LNCAP (cell line): ENCODE data around the gene CNN3.

Experiments used
- TF ChIP-seq, protein P1 (sequence below): fragments of 450-650 bp; IDR thresholded peaks from 2 replicates; pipeline ENCODE4 v1.5.1; 2017; ENCODE audit warnings: mild to moderate bottlenecking

CNN3 gene

DNA sequence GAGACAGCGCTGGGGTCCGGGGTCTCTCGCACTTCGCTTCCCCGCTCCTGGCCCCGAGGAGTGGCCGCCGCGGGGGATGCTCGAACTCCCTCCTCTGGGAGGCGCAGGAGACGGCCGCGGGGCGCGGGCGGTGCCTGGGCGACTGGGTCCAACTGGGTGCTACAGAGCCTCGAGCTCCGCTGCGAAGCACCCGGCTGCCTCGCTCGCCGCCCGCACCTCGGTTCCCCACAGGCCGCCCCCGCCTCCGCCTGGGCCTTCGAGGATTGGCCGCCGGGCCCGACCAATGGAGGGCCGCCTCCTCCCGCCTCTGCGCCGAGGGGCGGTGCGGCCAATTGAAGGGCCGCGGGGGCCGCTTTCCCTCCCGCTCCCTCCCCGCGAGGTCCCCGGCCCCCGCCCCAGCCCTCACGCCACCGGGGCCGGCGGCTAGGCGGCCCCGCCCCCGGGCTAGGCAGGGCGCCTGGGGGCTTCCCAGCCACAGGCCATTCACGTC lies at the start of gene CNN3:
Gene CNN3, minus strand, starts transcription at position 196 of the 490 bp plus-strand sequence. CDS start 216 bp downstream, outside the sequence.
- TF ChIP-seq, protein P1, sequence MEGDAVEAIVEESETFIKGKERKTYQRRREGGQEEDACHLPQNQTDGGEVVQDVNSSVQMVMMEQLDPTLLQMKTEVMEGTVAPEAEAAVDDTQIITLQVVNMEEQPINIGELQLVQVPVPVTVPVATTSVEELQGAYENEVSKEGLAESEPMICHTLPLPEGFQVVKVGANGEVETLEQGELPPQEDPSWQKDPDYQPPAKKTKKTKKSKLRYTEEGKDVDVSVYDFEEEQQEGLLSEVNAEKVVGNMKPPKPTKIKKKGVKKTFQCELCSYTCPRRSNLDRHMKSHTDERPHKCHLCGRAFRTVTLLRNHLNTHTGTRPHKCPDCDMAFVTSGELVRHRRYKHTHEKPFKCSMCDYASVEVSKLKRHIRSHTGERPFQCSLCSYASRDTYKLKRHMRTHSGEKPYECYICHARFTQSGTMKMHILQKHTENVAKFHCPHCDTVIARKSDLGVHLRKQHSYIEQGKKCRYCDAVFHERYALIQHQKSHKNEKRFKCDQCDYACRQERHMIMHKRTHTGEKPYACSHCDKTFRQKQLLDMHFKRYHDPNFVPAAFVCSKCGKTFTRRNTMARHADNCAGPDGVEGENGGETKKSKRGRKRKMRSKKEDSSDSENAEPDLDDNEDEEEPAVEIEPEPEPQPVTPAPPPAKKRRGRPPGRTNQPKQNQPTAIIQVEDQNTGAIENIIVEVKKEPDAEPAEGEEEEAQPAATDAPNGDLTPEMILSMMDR = no peak

DNA sequence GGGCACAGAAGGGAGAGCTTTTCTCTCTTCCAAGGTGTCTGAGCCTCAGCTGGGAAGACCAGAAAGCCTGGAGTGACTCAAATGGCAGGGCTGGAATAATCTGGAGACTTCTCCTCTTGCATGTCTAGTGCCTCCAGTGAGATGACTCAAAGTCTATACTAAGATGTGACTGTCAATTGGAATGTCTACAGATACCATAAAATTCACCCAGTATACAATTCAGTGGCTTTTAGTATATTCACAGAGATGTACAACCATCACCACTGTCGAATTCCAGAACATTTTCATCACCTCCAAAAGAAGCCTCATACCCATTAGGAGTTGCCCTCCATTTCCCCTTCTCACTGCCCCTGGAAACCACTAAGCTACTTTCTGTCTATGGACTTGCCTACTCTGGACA lies 47.9 kb upstream of the CNN3 start:
- TF ChIP-seq, protein P1 = no peak

DNA sequence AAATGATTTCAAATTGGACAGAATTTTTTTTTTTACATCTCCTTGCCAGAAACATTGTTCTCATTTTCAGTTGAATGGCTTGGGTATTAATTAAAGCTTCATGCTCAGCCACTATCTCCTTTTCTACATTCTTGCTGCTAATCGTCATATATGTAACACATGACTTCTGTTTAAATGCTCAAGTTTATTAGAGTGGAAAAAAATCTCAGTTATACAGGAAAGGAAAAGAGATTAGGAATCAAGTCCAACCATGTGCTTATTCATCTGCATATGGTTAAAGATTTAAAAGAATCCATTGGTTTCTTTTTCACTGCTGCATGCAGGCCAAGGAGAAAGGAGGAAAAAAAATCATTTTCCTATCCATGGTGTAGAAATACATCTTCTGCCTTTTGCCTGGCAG lies 47.3 kb upstream of the CNN3 start:
- TF ChIP-seq, protein P1 = no peak

DNA sequence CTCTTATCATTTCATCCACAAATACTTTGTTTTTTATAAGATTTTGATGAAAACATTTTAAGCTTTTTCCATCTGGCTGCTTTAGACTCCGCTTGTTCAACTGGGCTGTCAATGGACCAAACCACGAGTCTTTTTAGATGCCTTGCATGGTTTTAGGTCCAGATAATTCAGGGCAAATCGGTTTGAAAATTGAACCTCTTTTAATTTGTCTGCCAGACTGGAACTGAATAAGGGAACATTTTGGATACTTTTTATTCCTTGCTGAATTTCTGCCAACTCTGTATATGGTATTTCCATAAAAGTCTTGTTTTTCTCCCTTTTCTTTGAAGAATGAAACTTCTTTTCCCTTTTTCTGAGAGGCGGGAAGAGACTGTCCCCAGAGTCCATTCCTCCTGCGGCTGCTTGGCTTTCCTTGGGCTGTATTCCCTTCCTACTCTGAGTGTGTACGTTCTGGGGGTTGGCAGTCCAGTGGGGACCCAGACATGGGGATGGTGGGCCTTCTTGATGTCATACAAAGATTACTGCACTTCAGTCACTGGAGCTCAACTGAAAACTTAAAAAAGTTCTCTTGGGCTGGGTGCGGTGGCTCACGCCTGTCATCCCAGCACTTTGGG lies 46.5 kb upstream of the CNN3 start:
- TF ChIP-seq, protein P1 = no peak

DNA sequence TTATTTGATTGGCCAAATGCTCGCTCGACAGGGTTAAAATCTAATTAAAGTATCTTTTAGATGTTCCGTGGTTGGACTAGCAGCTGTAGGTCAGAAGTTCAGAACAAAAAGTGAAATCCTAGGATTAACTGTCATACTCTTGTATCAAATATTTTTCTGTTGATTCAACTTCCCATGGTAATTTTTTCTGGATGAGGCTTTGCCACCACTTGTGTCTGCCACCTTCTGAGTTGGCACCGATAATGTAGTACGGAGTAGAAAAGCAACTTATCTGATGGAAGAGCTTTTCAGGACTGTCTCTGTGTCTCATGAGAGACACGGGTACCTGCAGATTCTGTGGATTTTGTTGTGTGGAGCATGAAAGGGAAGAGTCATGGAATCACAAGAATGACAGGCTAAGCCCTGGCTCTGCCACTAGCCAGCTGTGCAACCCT lies 44.6 kb upstream of the CNN3 start:
- TF ChIP-seq, protein P1 = no peak

DNA sequence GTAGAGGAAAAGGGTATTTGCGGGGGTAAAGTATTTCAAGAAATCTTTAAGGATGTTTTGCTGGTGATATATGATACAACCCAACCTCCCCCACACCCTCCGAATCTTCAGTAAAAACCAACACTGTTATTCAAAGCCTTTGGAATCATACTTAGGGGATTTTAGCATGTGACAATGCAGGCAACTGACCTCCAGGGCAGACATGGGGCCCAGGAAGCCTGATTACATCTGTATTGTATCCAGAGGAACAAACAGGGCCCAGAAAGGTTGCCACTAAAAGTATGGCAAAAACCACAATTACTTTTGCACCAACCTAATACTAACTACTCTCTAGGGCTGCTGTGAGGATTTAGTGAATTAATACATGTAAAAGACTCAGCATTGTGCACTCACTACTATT lies 43.9 kb upstream of the CNN3 start:
- TF ChIP-seq, protein P1 = no peak

DNA sequence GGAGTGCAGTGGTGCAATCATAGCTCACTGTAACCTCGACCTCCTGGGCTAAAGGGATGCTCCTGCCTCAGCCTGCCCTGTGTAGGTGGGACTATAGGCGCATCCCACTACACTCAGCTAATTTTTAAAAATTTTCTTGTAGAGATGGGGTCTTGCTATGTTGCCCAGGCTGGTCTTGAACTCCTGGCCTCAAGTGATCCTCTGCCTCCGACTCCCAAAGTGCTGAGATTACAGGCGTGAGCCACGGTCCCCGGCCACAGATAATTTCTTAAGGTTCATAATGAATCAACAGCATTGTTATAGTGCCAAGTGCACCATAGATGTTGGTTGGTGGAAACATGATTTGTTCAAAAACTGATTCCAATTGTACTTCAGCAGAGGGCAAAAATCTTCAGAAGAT lies 42.2 kb upstream of the CNN3 start:
- TF ChIP-seq, protein P1 = no peak

DNA sequence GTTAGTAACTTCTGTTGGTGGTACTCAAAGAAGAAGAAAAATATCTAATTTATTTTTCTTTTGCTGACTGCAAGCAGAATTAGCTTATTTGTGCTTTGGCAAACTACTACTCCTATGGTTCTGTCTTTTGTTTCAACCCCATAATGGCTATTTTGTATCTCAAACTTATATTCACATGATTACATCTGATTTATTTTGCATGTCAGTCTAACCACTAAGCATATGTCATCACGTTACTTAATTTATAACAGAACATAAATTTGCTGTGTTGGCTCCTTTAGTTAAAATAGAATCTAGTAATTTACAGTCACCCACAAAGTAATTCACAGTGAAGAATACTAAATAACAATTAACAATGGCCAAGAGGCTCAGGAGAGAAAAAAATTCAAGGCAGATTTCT lies 39.1 kb upstream of the CNN3 start:
- TF ChIP-seq, protein P1 = no peak
